Activated T-helper 1 cell treated with anti-CD3 and anti-CD28 coated beads, Interleukin-12 subunit alpha, Interleukin-12 subunit beta, Interleukin-2, Interleukin-4 antibody, amounts not matched to agents 30 ng/mL and 10 ng/mL and 1 ng/mL, durations not matched to agents 14 hours and 24 hours and 36 hours (primary cell): ENCODE results near the gene SLITRK6. TPM values are rescaled to one million over a fixed set of nuclear protein-coding genes. Genes with fewer than 3 reads are reported as not detected.

Experiments
- DNase-seq: peaks from one replicate; pipeline ENCODE4 v3.0.0; 2021; ENCODE audit warnings: low spot score
- H3K27ac Mint-ChIP-seq: one replicate; pipeline ENCODE4 v1.8.0; 2021; ENCODE audit warnings: mild to moderate bottlenecking, mixed read lengths
- H3K27me3 Mint-ChIP-seq: one replicate; pipeline ENCODE4 v1.8.0; 2022; ENCODE audit warnings: mild to moderate bottlenecking, moderate library complexity, mixed read lengths; ENCODE audit not compliant: insufficient read depth
- H3K36me3 Mint-ChIP-seq: one replicate; pipeline ENCODE4 v1.8.0; 2021; ENCODE audit warnings: low read depth, mixed read lengths
- H3K4me1 Mint-ChIP-seq: one replicate; pipeline ENCODE4 v1.8.0; 2021; ENCODE audit warnings: low read depth, mixed read lengths
- H3K4me3 Mint-ChIP-seq: one replicate; pipeline ENCODE4 v1.8.0; 2021; ENCODE audit warnings: mild to moderate bottlenecking, moderate library complexity, mixed read lengths
- H3K9me3 Mint-ChIP-seq: one replicate; pipeline ENCODE4 v1.8.0; 2021; ENCODE audit warnings: mixed read lengths
- intact Hi-C: fragments of 100-400 bp; cut with micrococcal nuclease; formaldehyde crosslinking; loops from one replicate; pipeline ENCODE4 v1.15.1; 2024
- total RNA-seq: library from RNA; stranded (reverse); gene quantifications from 2 replicates; pipeline ENCODE4 v1.2.3, GENCODE V29; 2022

The SLITRK6 gene
- total RNA-seq = not detected in 2 replicates

DNA sequence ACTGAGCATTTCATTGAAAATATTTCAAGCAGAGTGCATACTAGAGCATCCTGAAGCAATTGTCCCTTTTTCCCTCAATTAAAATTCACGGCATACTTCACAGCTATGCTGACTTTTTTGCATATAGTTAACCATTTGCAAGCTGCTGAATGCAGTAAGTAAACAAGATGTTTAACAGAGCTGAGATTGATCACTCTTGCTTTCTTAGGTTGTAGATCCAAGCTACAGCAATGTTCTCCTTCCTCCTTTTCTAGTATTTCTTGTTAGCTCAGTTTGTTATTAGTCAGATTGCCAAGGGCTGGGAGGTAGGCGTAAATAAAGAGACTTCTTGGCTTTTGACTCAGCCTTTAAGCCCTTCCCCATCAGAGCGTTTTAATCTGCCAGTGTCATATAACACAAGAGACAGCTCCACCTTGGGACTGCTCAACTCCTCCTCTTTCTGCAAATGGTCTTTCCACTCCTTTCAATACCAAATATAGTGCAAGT, at the start of gene SLITRK6:
SLITRK6 (minus strand) TSS at position 323 of the 486 bp plus-strand sequence. CDS start 2,911 bp downstream, outside the sequence.
- no peaks in the 10 kb centered on the region for H3K36me3 Mint-ChIP-seq
- H3K4me1 Mint-ChIP-seq = no peaks in the 10 kb centered on the region
- no peak within 1 kb of the TSS for H3K4me3 Mint-ChIP-seq
- DNase-seq = no peak
- no peak within 1 kb of the TSS for H3K27ac Mint-ChIP-seq
- no peaks in the 10 kb centered on the region for H3K9me3 Mint-ChIP-seq
- no peaks in the 10 kb centered on the region for H3K27me3 Mint-ChIP-seq
- intact Hi-C loops = no loop called here

- H3K27ac Mint-ChIP-seq = no peak overlapping the region
- H3K4me1 Mint-ChIP-seq = no peaks in the 10 kb centered on the region
- DNase-seq = no peak
- no peaks in the 10 kb centered on the region for H3K27me3 Mint-ChIP-seq
- H3K36me3 Mint-ChIP-seq = no peaks in the 10 kb centered on the region
- no peak overlapping the region for H3K4me3 Mint-ChIP-seq
- intact Hi-C loops = no loop called here
- peaks cover 7% of the 10 kb centered on the region for H3K9me3 Mint-ChIP-seq
Measured at GRCh38 chr13:85847012-85847411, 47.8 kb upstream of the SLITRK6 start.

DNA sequence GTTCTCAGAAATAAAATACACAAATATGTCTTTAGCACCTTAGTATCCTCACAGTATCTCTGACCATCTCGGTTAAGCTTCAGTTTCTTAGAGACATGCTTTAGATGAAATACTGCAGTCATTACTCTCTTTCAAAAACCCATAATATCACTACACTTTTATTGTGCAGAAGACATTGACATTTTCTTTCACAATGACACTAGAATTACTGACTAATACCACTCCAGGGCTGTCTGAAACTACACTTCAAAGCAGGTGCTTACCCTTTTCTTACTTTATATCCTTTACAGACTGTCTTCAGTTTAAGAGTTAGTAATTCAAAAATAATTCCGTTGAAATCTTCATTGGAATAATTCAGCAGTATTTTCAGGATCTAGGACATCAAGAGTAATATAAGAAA, 42.2 kb upstream of the SLITRK6 start:
- Mint-ChIP-seq H3K4me3 (no peak overlapping the region), H3K4me1 (no peaks in the 10 kb centered on the region), H3K36me3 (no peaks in the 10 kb centered on the region), H3K27me3 (no peaks in the 10 kb centered on the region), H3K27ac (no peak overlapping the region), H3K9me3 (no peaks in the 10 kb centered on the region)
- no peak for DNase-seq
- intact Hi-C loops = no loop called here

DNA sequence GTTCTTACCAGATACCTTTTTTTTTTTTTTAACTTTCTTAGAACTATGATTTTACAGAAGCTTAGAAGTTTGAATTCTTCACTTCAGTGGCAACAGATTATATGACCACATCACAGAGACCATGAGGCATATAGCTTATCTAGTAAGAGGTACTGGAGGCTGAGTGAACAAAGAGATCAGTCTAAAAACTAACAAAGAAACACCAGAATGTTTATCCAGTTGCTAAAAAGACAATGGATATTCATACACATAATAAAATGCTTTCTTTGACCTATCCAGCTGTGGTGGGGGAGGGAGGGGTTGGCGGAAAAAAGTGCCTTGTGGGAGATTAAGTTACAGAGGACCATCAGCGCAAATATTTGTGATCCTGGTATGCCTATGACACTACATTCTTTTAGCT, 34.7 kb upstream of the SLITRK6 start:
- intact Hi-C loops = no loop called here
- Mint-ChIP-seq H3K4me3 (no peak overlapping the region), H3K27ac (no peak overlapping the region), H3K27me3 (no peaks in the 10 kb centered on the region), H3K9me3 (no peaks in the 10 kb centered on the region), H3K4me1 (no peaks in the 10 kb centered on the region), H3K36me3 (no peaks in the 10 kb centered on the region)
- DNase-seq = no peak

DNA sequence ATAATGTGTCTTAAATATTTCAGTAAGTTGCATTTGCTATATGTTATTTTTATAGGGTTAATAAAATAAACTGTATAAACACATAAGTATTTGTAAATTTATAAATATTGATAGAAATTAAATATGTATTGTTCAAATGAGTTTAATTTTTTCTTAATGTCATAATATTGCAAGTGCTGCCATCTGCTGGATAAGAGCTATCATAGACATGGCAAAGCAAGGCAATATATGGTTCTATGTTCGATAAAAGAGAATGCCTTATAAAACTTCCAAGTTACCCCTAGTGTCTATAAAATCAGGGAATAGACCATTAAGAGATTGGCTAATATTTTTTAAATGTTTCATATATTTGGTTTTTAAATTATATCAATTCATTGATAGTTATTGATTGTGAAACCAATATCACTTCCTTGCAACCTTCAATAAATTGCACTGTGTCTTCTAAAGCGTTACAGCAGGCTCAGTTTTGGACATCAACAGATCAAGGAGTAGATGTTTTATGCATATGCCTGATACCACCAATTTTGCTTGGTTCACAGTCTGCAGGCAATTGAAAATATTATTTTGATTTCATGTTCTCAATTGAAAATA, 29.0 kb upstream of the SLITRK6 start:
- DNase-seq = no peak
- Mint-ChIP-seq H3K27me3 (no peaks in the 10 kb centered on the region), H3K36me3 (no peaks in the 10 kb centered on the region), H3K9me3 (no peaks in the 10 kb centered on the region), H3K27ac (no peak overlapping the region), H3K4me3 (no peak overlapping the region), H3K4me1 (no peaks in the 10 kb centered on the region)
- intact Hi-C loops = loop anchor here (1.0 kb wide), 2 partner anchors 911 to 932 kb away; no protein-coding TSS in a partner anchor

DNA sequence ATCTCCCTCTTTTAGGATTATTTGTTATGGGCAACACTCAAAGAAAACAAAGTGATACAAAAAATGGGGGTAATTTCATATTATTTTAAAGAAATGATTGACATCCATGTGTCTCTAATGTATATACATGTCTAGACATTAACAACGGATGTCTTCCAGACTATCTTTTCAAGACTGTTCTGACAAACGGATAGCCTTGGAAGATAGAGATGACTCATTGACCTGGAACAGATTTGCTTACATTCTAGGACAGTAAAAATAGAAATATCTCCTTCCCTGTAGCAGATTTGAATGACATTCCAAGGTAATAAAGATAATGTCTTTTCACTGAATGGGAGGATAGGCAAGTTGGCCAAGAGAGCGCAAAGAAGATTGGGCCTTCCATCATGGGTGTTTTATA, 26.2 kb upstream of the SLITRK6 start:
- no peaks in the 10 kb centered on the region for H3K4me1 Mint-ChIP-seq
- no peak for DNase-seq
- no peak overlapping the region for H3K4me3 Mint-ChIP-seq
- no peaks in the 10 kb centered on the region for H3K27me3 Mint-ChIP-seq
- no peaks in the 10 kb centered on the region for H3K9me3 Mint-ChIP-seq
- intact Hi-C loops = no loop called here
- no peaks in the 10 kb centered on the region for H3K36me3 Mint-ChIP-seq
- H3K27ac Mint-ChIP-seq = no peak overlapping the region

DNA sequence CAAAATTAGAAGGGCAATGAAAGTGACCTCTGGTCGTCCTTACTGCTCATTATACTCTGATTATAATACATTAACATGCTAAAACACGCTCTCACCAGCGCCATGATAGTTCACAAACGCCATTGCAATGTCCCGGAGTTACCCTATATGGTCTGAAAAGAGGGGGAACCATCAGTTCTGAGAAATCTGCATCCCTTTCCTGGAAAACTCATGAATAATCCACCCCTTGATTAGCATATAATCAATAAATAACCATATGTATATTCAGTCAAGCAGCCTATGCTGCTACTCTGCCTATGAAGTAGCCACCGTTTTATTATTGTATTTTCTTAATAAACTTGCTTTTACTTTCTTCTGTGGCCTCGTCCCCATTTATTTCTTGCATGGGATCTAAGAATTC, 24.6 kb upstream of the SLITRK6 start:
- Mint-ChIP-seq H3K27me3 (no peaks in the 10 kb centered on the region), H3K4me1 (no peaks in the 10 kb centered on the region), H3K36me3 (no peaks in the 10 kb centered on the region), H3K27ac (no peak overlapping the region), H3K4me3 (no peak overlapping the region), H3K9me3 (no peaks in the 10 kb centered on the region)
- no peak for DNase-seq
- intact Hi-C loops = no loop called here

GRCh38 chr13:85819513-85819912, 20.3 kb upstream of the SLITRK6 start:
- Mint-ChIP-seq H3K27me3 (no peaks in the 10 kb centered on the region), H3K9me3 (no peaks in the 10 kb centered on the region), H3K36me3 (no peaks in the 10 kb centered on the region), H3K27ac (no peak overlapping the region), H3K4me1 (no peaks in the 10 kb centered on the region), H3K4me3 (no peak overlapping the region)
- intact Hi-C loops = no loop called here
- DNase-seq = no peak

DNA sequence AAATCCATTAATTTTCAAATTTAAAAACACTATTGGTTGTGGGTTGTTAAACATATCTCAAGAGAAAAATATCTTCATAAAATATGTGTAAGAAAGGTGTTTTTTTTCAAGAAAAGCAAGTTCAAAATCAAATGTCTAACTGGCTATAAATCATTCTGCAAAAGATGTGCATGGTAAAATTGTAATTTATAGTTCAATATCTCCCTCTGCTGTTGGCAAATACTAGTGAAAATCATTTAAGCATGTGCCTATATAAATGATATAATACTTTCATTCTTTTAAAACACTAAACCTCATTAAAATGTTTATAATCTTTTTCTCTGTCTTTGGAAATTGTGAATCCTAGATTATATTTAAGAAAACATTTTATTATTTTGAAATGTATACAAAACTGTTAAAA, 17.2 kb upstream of the SLITRK6 start:
- no peak overlapping the region for H3K27ac Mint-ChIP-seq
- H3K4me1 Mint-ChIP-seq = no peaks in the 10 kb centered on the region
- no peak overlapping the region for H3K4me3 Mint-ChIP-seq
- no peaks in the 10 kb centered on the region for H3K9me3 Mint-ChIP-seq
- intact Hi-C loops = no loop called here
- H3K27me3 Mint-ChIP-seq = no peaks in the 10 kb centered on the region
- DNase-seq = no peak
- H3K36me3 Mint-ChIP-seq = no peaks in the 10 kb centered on the region

DNA sequence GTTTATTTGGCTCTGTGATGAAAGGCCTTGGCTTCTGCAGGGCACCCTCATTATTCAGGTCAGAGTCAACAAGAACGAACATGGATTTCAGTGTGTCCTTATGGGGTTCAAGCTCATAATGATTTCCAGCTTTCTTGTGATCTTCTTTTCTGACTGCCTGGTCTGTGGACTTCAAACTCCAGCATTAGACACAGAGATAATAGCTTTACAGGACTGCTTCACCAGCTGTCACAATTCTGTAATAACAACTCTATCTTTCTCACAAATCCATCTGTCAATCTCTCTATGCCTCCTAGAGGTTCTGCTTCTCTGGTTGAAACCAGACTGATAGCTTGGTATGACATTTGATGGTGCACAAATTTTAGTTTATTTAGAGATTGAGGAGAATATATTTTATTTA, 13.1 kb upstream of the SLITRK6 start:
- H3K27me3 Mint-ChIP-seq = no peaks in the 10 kb centered on the region
- no peaks in the 10 kb centered on the region for H3K9me3 Mint-ChIP-seq
- H3K36me3 Mint-ChIP-seq = no peaks in the 10 kb centered on the region
- intact Hi-C loops = no loop called here
- DNase-seq = no peak
- H3K27ac Mint-ChIP-seq = no peak overlapping the region
- no peak overlapping the region for H3K4me3 Mint-ChIP-seq
- no peaks in the 10 kb centered on the region for H3K4me1 Mint-ChIP-seq

GRCh38 chr13:85808811-85809210, 9.6 kb upstream of the SLITRK6 start:
- intact Hi-C loops = no loop called here
- Mint-ChIP-seq H3K9me3 (no peaks in the 10 kb centered on the region), H3K4me3 (no peak overlapping the region), H3K27me3 (no peaks in the 10 kb centered on the region), H3K36me3 (no peaks in the 10 kb centered on the region), H3K27ac (no peak overlapping the region), H3K4me1 (no peaks in the 10 kb centered on the region)
- no peak for DNase-seq

DNA sequence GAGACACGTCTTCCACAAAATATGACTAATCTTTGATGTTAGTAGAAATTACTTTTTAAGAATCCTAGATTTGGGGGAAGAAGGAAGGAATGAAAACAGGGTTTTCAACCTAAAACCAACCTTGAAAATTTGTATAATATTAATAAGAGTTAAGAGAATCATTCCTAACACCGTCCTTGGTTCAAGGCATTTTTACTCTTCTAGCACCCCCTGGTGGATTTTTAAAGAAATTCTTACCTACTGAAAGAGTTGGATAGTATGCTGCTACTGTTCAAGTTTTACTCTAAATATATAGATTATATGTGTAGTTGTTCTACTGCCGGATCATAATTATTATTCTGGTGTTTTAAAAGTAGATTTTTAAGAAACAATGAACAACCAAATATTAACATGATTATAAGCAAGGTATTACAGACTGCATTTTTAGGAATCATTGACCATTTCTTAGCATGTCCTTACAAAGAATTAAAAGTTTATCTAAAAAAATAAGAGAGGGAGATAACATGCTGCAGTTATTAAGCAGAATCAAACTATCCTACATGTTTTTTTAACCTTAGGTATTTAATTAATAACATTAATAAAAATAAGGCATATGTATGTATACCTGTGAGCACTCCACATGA, 7.4 kb upstream of the SLITRK6 start:
- no peak overlapping the region for H3K27ac Mint-ChIP-seq
- H3K36me3 Mint-ChIP-seq = no peaks in the 10 kb centered on the region
- H3K27me3 Mint-ChIP-seq = no peaks in the 10 kb centered on the region
- no peaks in the 10 kb centered on the region for H3K4me1 Mint-ChIP-seq
- no peak for DNase-seq
- no peaks in the 10 kb centered on the region for H3K9me3 Mint-ChIP-seq
- no peak overlapping the region for H3K4me3 Mint-ChIP-seq
- intact Hi-C loops = loop anchor here (1.0 kb wide), 2 partner anchors 889 to 910 kb away; no protein-coding TSS in a partner anchor

GRCh38 chr13:85798556-85798955, 663 bp downstream of the SLITRK6 start:
- no peaks in the 10 kb centered on the region for H3K27me3 Mint-ChIP-seq
- no peaks in the 10 kb centered on the region for H3K36me3 Mint-ChIP-seq
- H3K4me3 Mint-ChIP-seq = no peak overlapping the region

More at GRCh38 chr13:85798556-85798955, 663 bp downstream of the SLITRK6 start:
- H3K9me3 Mint-ChIP-seq = no peaks in the 10 kb centered on the region
- intact Hi-C loops = no loop called here
- no peaks in the 10 kb centered on the region for H3K4me1 Mint-ChIP-seq
- no peak for DNase-seq
- no peak overlapping the region for H3K27ac Mint-ChIP-seq
